GM18502 (cell line): ENCODE results near the gene SLC38A8.

Experiments used
- ATAC-seq: cut with Tn5 transposase; IDR thresholded peaks from one replicate; pipeline ENCODE4 v1.9.1; 2021; ENCODE audit warnings: mild to moderate bottlenecking; ENCODE audit not compliant: unreplicated experiment, poor library complexity

The SLC38A8 gene

GRCh38 chr16:84003038-84003437 is 39.6 kb downstream of the SLC38A8 start:
- no peak for ATAC-seq

- ATAC-seq = no peak
These were observed 40.9 kb downstream of the SLC38A8 start for GRCh38 chr16:84001726-84002125.

GRCh38 chr16:84000989-84001642 is 41.5 kb downstream of the SLC38A8 start:
- no peak for ATAC-seq

- no peak for ATAC-seq
These were observed 44.5 kb downstream of the SLC38A8 start for GRCh38 chr16:83998091-83998490.

- ATAC-seq = no peak
These were observed 45.9 kb downstream of the SLC38A8 start for GRCh38 chr16:83996481-83997252.

- no peak for ATAC-seq
These were observed 46.8 kb downstream of the SLC38A8 start for GRCh38 chr16:83995754-83996153.

GRCh38 chr16:83994703-83995102 is 47.9 kb downstream of the SLC38A8 start:
- ATAC-seq = no peak

GRCh38 chr16:83994087-83994486 is 48.5 kb downstream of the SLC38A8 start:
- no peak for ATAC-seq

- no peak for ATAC-seq
These were observed 50.0 kb downstream of the SLC38A8 start for GRCh38 chr16:83992624-83993023.

GRCh38 chr16:83990492-83990891 is 52.1 kb downstream of the SLC38A8 start:
- no peak for ATAC-seq

GRCh38 chr16:83989300-83989699 is 53.3 kb downstream of the SLC38A8 start:
- no peak for ATAC-seq

- no peak for ATAC-seq
These were observed 59.1 kb downstream of the SLC38A8 start for GRCh38 chr16:83983491-83983890.

GRCh38 chr16:83981799-83982198 is 60.8 kb downstream of the SLC38A8 start:
- no peak for ATAC-seq

GRCh38 chr16:83980794-83981193 is 61.8 kb downstream of the SLC38A8 start:
- ATAC-seq = no peak

GRCh38 chr16:83979441-83979840 is 63.2 kb downstream of the SLC38A8 start:
- ATAC-seq = no peak

GRCh38 chr16:83978401-83978904 is 64.1 kb downstream of the SLC38A8 start:
- no peak for ATAC-seq

GRCh38 chr16:83977056-83977815 is 65.4 kb downstream of the SLC38A8 start:
- ATAC-seq = no peak

- no peak for ATAC-seq
These were observed 66.9 kb downstream of the SLC38A8 start for GRCh38 chr16:83975590-83976260.

- no peak for ATAC-seq
These were observed 68.1 kb downstream of the SLC38A8 start for GRCh38 chr16:83974475-83974874.

GRCh38 chr16:83973581-83974385 is 68.8 kb downstream of the SLC38A8 start:
- no peak for ATAC-seq
